Activated B cell treated with CpG ODN at 0.5 μM for 24 hours (primary cell): ENCODE data around the gene CCDC180. TPM values are rescaled to one million over a fixed set of nuclear protein-coding genes. Genes with fewer than 3 reads are reported as not detected.
"Not testable (repeated sequence)": the region's sequence is repeated elsewhere in the genome, so short reads cannot be mapped to it uniquely, and the experiment has no call there.

Experiments
- ATAC-seq: fragments of 200-7000 bp; cut with Tn5 transposase; one replicate; pipeline ENCODE4 v1.10.0; 2021; ENCODE audit warnings: low read depth, mild to moderate bottlenecking, moderate library complexity
- CTCF ChIA-PET: fragments of 350-600 bp; sonication (Branson Sonifier 250); formaldehyde crosslinking; loops from one replicate; lab custom pipeline; 2021; ENCODE audit warnings: antibody characterized with exemption; lab: Charles Lee
- POLR2A ChIA-PET: fragments of 350-600 bp; sonication (Branson Sonifier 250); formaldehyde crosslinking; loops from one replicate; lab custom pipeline; 2021; ENCODE audit warnings: antibody characterized with exemption; lab: Charles Lee
- DNase-seq: peaks from one replicate; pipeline ENCODE4 v3.0.0; 2022
- H3K27ac Mint-ChIP-seq: one replicate; pipeline ENCODE4 v1.8.0; 2020; ENCODE audit warnings: mixed read lengths
- H3K27me3 Mint-ChIP-seq: one replicate; pipeline ENCODE4 v1.8.0; 2021; ENCODE audit warnings: mixed read lengths
- H3K36me3 Mint-ChIP-seq: one replicate; pipeline ENCODE4 v1.8.0; 2021; ENCODE audit warnings: low read depth, mixed read lengths
- H3K4me1 Mint-ChIP-seq: one replicate; pipeline ENCODE4 v1.8.0; 2021; ENCODE audit warnings: mixed read lengths
- H3K4me3 Mint-ChIP-seq: one replicate; pipeline ENCODE4 v1.8.0; 2020; ENCODE audit warnings: mild to moderate bottlenecking, mixed read lengths
- H3K9me3 Mint-ChIP-seq: one replicate; pipeline ENCODE4 v1.8.0; 2020; ENCODE audit warnings: mixed read lengths
- CTCF ChIP-seq: fragments of 200-600 bp; IDR thresholded peaks from one replicate; pipeline ENCODE4 v1.8.0; 2022; ENCODE audit warnings: antibody characterized with exemption, mild to moderate bottlenecking
- intact Hi-C: fragments of 100-400 bp; cut with micrococcal nuclease; formaldehyde crosslinking; loops from one replicate; pipeline ENCODE4 v1.15.1; 2024
- total RNA-seq: library from RNA; stranded (reverse); gene quantifications from 2 replicates; pipeline ENCODE4 v1.2.3, GENCODE V29; 2022

CCDC180 gene
- total RNA-seq = 4.0 and 4.5 TPM in 2 replicates

DNA sequence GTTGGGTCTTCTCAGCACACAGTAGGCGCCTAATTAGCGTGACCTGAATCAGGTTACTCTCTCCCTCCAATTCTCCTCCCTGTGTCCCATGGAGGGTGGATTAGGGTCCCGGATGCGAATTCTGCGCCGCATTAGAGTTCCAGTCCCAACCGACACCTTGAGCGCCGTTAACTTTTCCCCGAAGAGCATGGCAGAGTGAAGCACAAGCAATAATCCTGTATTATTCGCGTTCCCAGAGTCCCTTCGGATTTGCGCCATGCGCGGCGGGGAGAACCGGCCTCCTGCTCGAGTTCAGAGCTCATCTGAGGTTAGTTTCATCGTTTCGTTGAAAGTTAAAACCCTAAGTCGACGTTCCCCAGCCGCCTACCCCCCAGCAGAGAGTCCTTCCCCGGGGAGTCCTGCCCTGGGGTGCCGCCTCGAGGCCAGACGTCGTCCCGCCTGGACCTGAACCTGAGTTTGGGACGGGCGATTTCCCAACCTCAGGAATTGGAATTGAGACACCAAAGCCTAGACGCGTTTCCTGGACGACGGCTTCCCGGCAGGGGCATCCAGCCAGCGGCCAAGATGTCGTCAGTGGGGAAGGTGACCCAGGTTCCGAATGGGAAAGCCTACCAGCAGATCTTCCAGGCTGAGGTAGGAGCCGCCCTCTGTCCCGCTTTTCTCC, at the start of gene CCDC180:
TSS of gene CCDC180 (plus strand) at position 160 of the 664 bp plus-strand sequence. CDS start at position 565, 405 bp downstream.
- ChIA-PET CTCF (no interaction called here), POLR2A (no interaction called here)
- H3K4me3 Mint-ChIP-seq = no peak within 1 kb of the TSS
- ATAC-seq (no peak), DNase-seq (no peak)
- intact Hi-C loops = no loop called here
- TF ChIP-seq CTCF = no peak
- H3K27ac Mint-ChIP-seq = no peak within 1 kb of the TSS
- peaks cover 11% of the 10 kb centered on the region for H3K27me3 Mint-ChIP-seq
- peaks cover 5% of the 10 kb centered on the region for H3K36me3 Mint-ChIP-seq
- no peaks in the 10 kb centered on the region for H3K4me1 Mint-ChIP-seq
- H3K9me3 Mint-ChIP-seq = no peaks in the 10 kb centered on the region

GRCh38 chr9:97259834-97260514, 47.5 kb upstream of the CCDC180 start:
- DNase-seq, POLR2A ChIA-PET, H3K9me3 Mint-ChIP-seq, H3K4me1 Mint-ChIP-seq, intact Hi-C loops, H3K36me3 Mint-ChIP-seq, CTCF ChIA-PET, ATAC-seq, H3K27ac Mint-ChIP-seq, H3K4me3 Mint-ChIP-seq, H3K27me3 Mint-ChIP-seq: not testable (repeated sequence)

GRCh38 chr9:97271292-97271691, 36.2 kb upstream of the CCDC180 start:
- ChIA-PET CTCF (no interaction called here), POLR2A (no interaction called here)
- Mint-ChIP-seq H3K9me3 (no peaks in the 10 kb centered on the region), H3K4me3 (no peak overlapping the region), H3K27ac (no peak overlapping the region), H3K27me3 (no peaks in the 10 kb centered on the region), H3K4me1 (no peaks in the 10 kb centered on the region), H3K36me3 (peaks cover 9% of the 10 kb centered on the region)
- ATAC-seq = no peak
- DNase-seq = no peak
- no peak for TF ChIP-seq CTCF
- intact Hi-C loops = no loop called here

GRCh38 chr9:97272072-97272471, 35.4 kb upstream of the CCDC180 start:
- intact Hi-C loops = no loop called here
- TF ChIP-seq CTCF = no peak
- H3K27ac Mint-ChIP-seq = no peak overlapping the region
- H3K4me1 Mint-ChIP-seq = no peaks in the 10 kb centered on the region
- no peak overlapping the region for H3K4me3 Mint-ChIP-seq
- peaks cover 16% of the 10 kb centered on the region for H3K36me3 Mint-ChIP-seq
- no peaks in the 10 kb centered on the region for H3K9me3 Mint-ChIP-seq
- POLR2A ChIA-PET = no interaction called here
- DNase-seq = no peak
- no peaks in the 10 kb centered on the region for H3K27me3 Mint-ChIP-seq
- CTCF ChIA-PET = no interaction called here
- no peak for ATAC-seq

- no peaks in the 10 kb centered on the region for H3K9me3 Mint-ChIP-seq
- DNase-seq (no peak), ATAC-seq (no peak)
- TF ChIP-seq CTCF = no peak
- ChIA-PET CTCF (no interaction called here), POLR2A (no interaction called here)
- no peak overlapping the region for H3K27ac Mint-ChIP-seq
- H3K4me3 Mint-ChIP-seq = no peak overlapping the region
- no peaks in the 10 kb centered on the region for H3K4me1 Mint-ChIP-seq
- no peaks in the 10 kb centered on the region for H3K27me3 Mint-ChIP-seq
- H3K36me3 Mint-ChIP-seq = peaks cover 50% of the 10 kb centered on the region
- intact Hi-C loops = no loop called here
Measured at GRCh38 chr9:97276310-97276852, 31.1 kb upstream of the CCDC180 start.
